ENCODE measurements around the gene BTN2A1.

Gene BTN2A1

GRCh38 chr6:26468829-26469228 lies 11.1 kb downstream of the BTN2A1 start:
- no peak for TF ChIP-seq CTCF (IDR thresholded peaks at IDR 0.05)
- H3K27ac Mint-ChIP-seq = no peak overlapping the region
- no peak for DNase-seq

GRCh38 chr6:26470643-26471042 lies 12.9 kb downstream of the BTN2A1 start:
- peaks cover 79% of the 10 kb centered on the region for H3K36me3 Mint-ChIP-seq (ENCODE audit: low read depth)
- DNase-seq = no peak
- peaks cover 30% of the 10 kb centered on the region for H3K4me1 Mint-ChIP-seq
- no peak for TF ChIP-seq CTCF (IDR thresholded peaks at IDR 0.05)
- peaks cover under 1% of the 10 kb centered on the region for H3K27me3 Mint-ChIP-seq (ENCODE audit: low read depth, poor library complexity)
- H3K27ac Mint-ChIP-seq = peak overlapping the region; percentile 70
- H3K9me3 Mint-ChIP-seq = peaks cover 18% of the 10 kb centered on the region
- no peak overlapping the region for H3K4me3 Mint-ChIP-seq

More at GRCh38 chr6:26468829-26469228, 11.1 kb downstream of the BTN2A1 start:
- H3K4me1 Mint-ChIP-seq = peaks cover 13% of the 10 kb centered on the region
- H3K36me3 Mint-ChIP-seq (ENCODE audit: low read depth) = peaks cover 97% of the 10 kb centered on the region
- peaks cover 18% of the 10 kb centered on the region for H3K9me3 Mint-ChIP-seq
- no peaks in the 10 kb centered on the region for H3K27me3 Mint-ChIP-seq (ENCODE audit: low read depth, poor library complexity)
- H3K4me3 Mint-ChIP-seq = no peak overlapping the region

GRCh38 chr6:26471970-26472369 lies 14.2 kb downstream of the BTN2A1 start:
- H3K4me1 Mint-ChIP-seq = peaks cover 41% of the 10 kb centered on the region
- H3K9me3 Mint-ChIP-seq = peaks cover 18% of the 10 kb centered on the region
- peaks cover 2% of the 10 kb centered on the region for H3K27me3 Mint-ChIP-seq (ENCODE audit: low read depth, poor library complexity)
- no peak overlapping the region for H3K4me3 Mint-ChIP-seq
- no peak overlapping the region for H3K27ac Mint-ChIP-seq
- TF ChIP-seq CTCF (IDR thresholded peaks at IDR 0.05) = no peak
- peaks cover 66% of the 10 kb centered on the region for H3K36me3 Mint-ChIP-seq (ENCODE audit: low read depth)
- no peak for DNase-seq

GRCh38 chr6:26472549-26473290 lies 15.0 kb downstream of the BTN2A1 start:
- H3K27me3 Mint-ChIP-seq (ENCODE audit: low read depth, poor library complexity) = peaks cover 2% of the 10 kb centered on the region
- H3K27ac Mint-ChIP-seq = peak overlapping the region; percentile 80
- H3K36me3 Mint-ChIP-seq (ENCODE audit: low read depth) = peaks cover 58% of the 10 kb centered on the region
- DNase-seq = no peak
- peaks cover 18% of the 10 kb centered on the region for H3K9me3 Mint-ChIP-seq
- peak overlapping the region; percentile 12 for H3K4me3 Mint-ChIP-seq
- no peak for TF ChIP-seq CTCF (IDR thresholded peaks at IDR 0.05)
- peaks cover 43% of the 10 kb centered on the region for H3K4me1 Mint-ChIP-seq

- TF ChIP-seq CTCF (IDR thresholded peaks at IDR 0.05) = no peak
- H3K4me3 Mint-ChIP-seq = peak overlapping the region; percentile 72
- no peak overlapping the region for H3K27ac Mint-ChIP-seq
- H3K4me1 Mint-ChIP-seq = peaks cover 43% of the 10 kb centered on the region
- H3K36me3 Mint-ChIP-seq (ENCODE audit: low read depth) = peaks cover 51% of the 10 kb centered on the region
- DNase-seq = no peak
- H3K27me3 Mint-ChIP-seq (ENCODE audit: low read depth, poor library complexity) = peaks cover 2% of the 10 kb centered on the region
- H3K9me3 Mint-ChIP-seq = peaks cover 18% of the 10 kb centered on the region
These were observed 15.6 kb downstream of the BTN2A1 start for GRCh38 chr6:26473429-26473757.
